GM19099 (cell line): ENCODE measurements around the gene SGPL1.

Experiments used
- POLR2A ChIP-seq: IDR thresholded peaks from 3 replicates; pipeline ENCODE4 v1.6.1; 2011; ENCODE audit warnings: low read depth; ENCODE audit not compliant: insufficient read length; ENCODE audit errors: extremely low read depth

The SGPL1 gene

GRCh38 chr10:70778267-70778924 is 37.4 kb upstream of the SGPL1 start:
- TF ChIP-seq POLR2A: no peak

DNA sequence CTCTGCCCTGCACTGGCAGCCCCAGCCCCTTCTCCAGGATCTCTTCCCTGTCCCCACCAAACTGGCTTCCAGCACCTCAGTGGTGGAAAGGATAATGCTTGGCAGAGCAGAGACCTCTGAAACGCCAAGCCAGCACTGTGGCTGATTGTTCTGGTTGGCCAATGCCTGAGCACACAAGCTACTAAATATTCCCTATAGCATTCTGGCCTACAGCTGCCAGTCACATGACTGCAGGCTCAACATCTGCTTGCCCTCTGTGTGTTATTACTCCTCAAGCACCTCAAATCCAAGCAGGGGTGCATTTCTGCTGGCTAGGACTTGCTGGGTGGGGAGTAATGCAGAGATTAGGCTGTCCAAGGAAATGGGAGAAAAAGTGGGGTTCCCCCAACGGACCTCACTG is 36.7 kb upstream of the SGPL1 start:
- no peak for TF ChIP-seq POLR2A

DNA sequence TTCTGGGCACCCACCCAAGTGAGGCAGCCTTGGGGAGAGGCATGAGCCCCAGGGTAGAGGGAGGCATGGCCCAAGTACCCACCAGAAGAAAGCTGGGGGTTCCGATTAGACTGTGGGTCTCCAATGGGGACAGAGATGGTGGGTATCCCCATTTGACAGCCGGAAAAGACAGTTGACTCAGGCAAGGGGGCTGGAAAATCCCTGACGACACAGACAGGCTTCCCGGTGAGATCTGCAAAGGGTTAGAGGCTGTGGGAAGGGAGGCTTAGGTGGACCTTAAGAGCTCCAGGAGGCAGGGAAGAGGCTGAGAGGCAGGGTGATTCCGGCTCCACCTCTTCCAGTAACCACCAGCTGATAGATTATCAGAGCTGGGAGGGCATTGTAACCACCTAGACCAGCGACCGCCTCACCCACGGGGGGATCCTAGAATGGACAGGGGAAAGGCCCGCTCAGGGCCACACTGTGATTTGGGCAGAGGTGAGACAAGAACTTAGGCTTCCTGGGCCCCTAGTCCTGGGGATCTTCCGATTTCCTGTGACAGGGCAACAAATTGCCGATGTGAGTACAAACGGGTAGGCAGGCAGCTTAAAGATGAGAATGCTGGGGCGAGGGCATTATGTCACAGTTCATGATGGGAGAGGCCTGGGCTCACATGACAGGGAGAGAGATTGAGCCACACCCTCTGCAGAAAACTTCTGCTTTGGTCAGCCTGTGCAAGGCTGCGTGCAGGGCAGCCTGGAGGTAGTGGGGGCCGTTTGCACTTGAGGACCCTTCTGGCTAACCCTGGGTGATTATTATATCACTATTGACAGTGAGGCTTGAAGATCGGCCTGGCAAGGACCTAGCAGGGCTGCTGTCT is 36.0 kb upstream of the SGPL1 start:
- TF ChIP-seq POLR2A: no peak

GRCh38 chr10:70780370-70780760 is 35.4 kb upstream of the SGPL1 start:
- no peak for TF ChIP-seq POLR2A

DNA sequence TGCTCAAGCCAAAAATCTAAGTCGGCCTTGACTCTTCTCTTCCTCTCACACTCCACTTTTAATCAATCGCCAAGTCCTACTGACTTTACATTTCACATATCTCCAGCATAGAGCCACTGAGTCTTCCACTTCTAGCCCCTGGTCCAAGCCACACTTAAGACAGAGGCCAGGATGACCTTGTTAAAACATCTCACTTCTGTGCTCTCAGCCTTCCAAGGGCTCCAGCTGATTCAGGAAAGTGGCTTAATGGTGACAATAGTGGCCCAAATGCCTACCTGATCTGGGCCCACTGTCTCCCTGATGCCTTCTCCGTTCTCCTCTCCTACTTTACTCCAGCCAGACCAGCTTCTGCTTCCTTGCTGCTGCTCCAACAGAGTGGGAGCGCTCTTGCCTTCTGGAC is 35.0 kb upstream of the SGPL1 start:
- no peak for TF ChIP-seq POLR2A

- no peak for TF ChIP-seq POLR2A
Observed at GRCh38 chr10:70781461-70782051, 34.2 kb upstream of the SGPL1 start.

DNA sequence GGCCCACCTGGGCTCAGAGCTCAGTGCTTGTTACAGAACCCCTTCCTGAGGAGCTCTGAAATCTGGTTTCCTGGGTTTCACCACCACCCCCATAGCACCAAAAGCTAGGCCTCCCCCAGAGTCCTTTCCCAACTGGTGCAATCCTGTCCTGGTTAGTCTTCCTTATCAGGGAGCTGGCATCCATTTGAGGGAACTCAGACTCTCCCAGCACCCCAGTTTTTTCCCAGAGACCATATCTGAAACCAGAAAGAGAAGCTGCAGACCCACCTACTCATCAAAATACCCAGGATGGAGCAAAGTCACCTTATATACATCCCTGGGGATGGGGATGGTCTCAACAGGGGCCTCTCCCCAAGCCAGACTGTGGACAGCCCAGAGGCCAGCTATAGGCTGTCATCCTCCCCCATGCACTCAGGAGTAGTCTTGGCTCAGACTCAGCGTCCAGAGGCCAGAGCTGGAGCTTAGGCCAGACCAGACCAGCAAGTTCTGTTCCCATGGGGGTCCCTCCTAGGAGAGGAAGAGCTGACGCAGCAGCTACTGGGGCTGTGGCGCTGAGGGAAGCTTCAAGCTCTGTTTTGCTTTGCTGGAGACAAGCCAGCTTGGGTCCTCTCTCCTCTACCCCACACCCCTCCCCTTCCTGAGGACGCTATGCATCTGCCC is 33.5 kb upstream of the SGPL1 start:
- TF ChIP-seq POLR2A: no peak

DNA sequence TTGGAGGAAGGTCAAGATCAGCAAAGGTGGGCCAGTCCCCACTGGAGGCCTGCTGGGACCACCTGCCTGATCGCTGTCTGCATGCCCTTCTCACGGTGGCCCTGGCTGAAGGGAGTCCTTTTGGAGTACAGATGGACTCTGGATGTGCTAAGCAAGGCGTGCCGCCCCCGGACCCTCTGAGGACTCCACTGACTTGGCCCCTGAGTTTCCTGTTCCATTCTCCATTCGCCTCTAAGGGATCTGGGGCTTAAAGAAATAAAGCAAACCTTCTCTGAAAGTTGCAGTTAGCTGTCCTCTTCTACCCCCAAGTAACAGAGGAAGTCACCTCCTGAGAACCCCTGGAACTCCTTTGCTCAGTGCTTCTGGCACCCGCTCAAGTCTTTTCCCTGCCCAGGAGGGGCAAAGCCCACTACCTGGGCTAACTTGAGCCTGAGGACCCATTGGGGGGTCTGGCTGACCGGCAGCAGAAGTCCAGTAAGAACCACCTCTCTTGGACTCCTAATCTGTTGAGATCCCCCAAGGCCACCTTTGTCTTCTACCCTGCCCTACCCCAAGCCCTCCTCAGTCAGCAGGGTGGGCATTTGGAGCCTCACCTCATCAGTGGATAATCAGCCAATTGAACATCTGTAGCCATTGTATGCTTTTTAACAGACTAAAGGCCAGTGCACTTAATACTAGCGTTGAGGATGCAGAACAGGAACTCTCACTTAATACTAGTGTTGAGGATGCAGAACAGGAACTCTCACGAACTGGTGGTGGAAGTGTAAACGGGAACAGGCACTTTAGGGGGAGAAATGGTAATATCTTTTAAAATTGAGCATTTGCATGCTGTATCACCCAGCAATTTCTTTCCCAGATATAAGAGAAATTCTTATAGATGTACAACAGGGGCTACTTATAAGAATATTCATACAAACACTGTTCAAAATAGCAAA is 32.7 kb upstream of the SGPL1 start:
- no peak for TF ChIP-seq POLR2A

GRCh38 chr10:70784016-70784415 is 31.7 kb upstream of the SGPL1 start:
- no peak for TF ChIP-seq POLR2A

- TF ChIP-seq POLR2A: no peak
Observed at GRCh38 chr10:70784471-70784870, 31.3 kb upstream of the SGPL1 start.

DNA sequence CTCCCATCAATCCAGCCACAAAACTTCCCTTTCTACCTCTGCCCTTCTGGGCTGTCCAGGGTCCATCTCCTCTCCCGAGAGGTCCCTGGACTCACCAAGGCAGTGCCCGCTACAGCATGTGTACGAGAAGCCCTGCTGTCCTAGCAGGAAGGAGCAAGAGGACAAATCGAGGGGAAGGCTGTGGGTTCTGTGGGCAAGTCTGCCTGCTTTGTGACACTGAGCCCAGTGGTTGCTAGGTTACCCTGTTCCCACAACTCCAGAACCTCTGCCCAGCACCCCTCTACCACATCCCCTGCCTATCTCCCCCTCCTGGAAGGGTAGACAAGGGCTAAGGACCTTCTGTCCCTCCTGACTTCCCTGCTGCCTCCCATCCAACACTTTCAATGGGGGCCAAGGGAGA is 30.6 kb upstream of the SGPL1 start, which contains the start of gene TBATA:
TBATA (minus strand) TSS at position 188 of the 400 bp plus-strand sequence. CDS start 1,998 bp downstream, outside the sequence.
- TF ChIP-seq POLR2A: no peak

GRCh38 chr10:70786799-70787415 is 28.8 kb upstream of the SGPL1 start:
- TF ChIP-seq POLR2A: no peak

- no peak for TF ChIP-seq POLR2A
Observed at GRCh38 chr10:70791386-70792039, 24.2 kb upstream of the SGPL1 start.
